OCI-LY7 (cell line): ENCODE results near the gene NPAS2. TPM values are rescaled to one million over a fixed set of nuclear protein-coding genes. Genes with fewer than 3 reads are reported as not detected.

Source experiments
- BruUV-seq: library from RNA; stranded (reverse); fragments of 400-500 nt; replicated peaks from 2 replicates; lab custom pipeline; 2021; lab: Mats Ljungman, UMichigan
- CTCF ChIA-PET: fragments of 300-600 bp; sonication (Branson Sonifier 250); formaldehyde crosslinking; loops from one replicate; lab custom pipeline; 2022; ENCODE audit warnings: antibody characterized with exemption; ENCODE audit not compliant: unreplicated experiment; lab: Charles Lee
- POLR2A ChIA-PET: fragments of 300-600 bp; sonication (Branson Sonifier 250); formaldehyde crosslinking; loops from one replicate; lab custom pipeline; 2022; ENCODE audit warnings: antibody characterized with exemption; lab: Charles Lee
- DNase-seq: peaks from one replicate; pipeline ENCODE4 v3.0.0-alpha.2; 2015; ENCODE audit warnings: low spot score
- H2AFZ ChIP-seq: fragments of 200-600 bp; sonication (generic), shearing (Covaris generic); 2 replicates; pipeline ENCODE4 v1.6.1; 2014; ENCODE audit warnings: mild to moderate bottlenecking, antibody characterized with exemption, low read length, moderate library complexity
- H3K27ac ChIP-seq: fragments of 200-600 bp; sonication (generic); 2 replicates; pipeline ENCODE4 v1.5.1; 2014; ENCODE audit warnings: mixed run types, low read depth, mild to moderate bottlenecking, moderate library complexity, low read length, inconsistent platforms; ENCODE audit not compliant: poor library complexity, severe bottlenecking
- H3K36me3 ChIP-seq: fragments of 200-600 bp; sonication (generic); 2 replicates; pipeline ENCODE4 v1.6.1; 2014; ENCODE audit warnings: mild to moderate bottlenecking, antibody characterized with exemption, low read length, moderate library complexity, mixed read lengths; ENCODE audit not compliant: insufficient read depth
- H3K4me1 ChIP-seq: fragments of 200-600 bp; sonication (generic); 2 replicates; pipeline ENCODE4 v1.5.1; 2014; ENCODE audit warnings: mild to moderate bottlenecking, low read length; ENCODE audit not compliant: insufficient read depth, poor library complexity, severe bottlenecking
- H3K4me2 ChIP-seq: fragments of 200-600 bp; sonication (generic); 2 replicates; pipeline ENCODE4 v1.6.1; 2014; ENCODE audit warnings: mild to moderate bottlenecking, low read length
- H3K4me3 ChIP-seq: fragments of 200-600 bp; sonication (generic); 2 replicates; pipeline ENCODE4 v1.5.1; 2014; ENCODE audit warnings: mild to moderate bottlenecking, low read depth, low read length; ENCODE audit not compliant: poor library complexity, severe bottlenecking
- H3K79me2 ChIP-seq: fragments of 200-600 bp; sonication (generic); 2 replicates; pipeline ENCODE4 v1.6.1; 2016; ENCODE audit warnings: low read depth, mild to moderate bottlenecking, low read length, moderate library complexity, mixed read lengths; ENCODE audit not compliant: insufficient read depth
- H3K9me2 ChIP-seq: fragments of 200-600 bp; sonication (generic); 2 replicates; pipeline ENCODE4 v1.6.1; 2016; ENCODE audit warnings: mild to moderate bottlenecking, low read length, mixed read lengths; ENCODE audit not compliant: insufficient read depth
- H3K9me3 ChIP-seq: fragments of 200-600 bp; sonication (generic); 2 replicates; pipeline ENCODE4 v1.6.1; 2014; ENCODE audit warnings: mild to moderate bottlenecking, mixed run types, low read length, mixed read lengths
- H4K20me1 ChIP-seq: fragments of 200-600 bp; sonication (generic); 2 replicates; pipeline ENCODE4 v1.6.1; 2014; ENCODE audit warnings: mild to moderate bottlenecking, antibody characterized with exemption, low read length, moderate library complexity, mixed read lengths; ENCODE audit not compliant: insufficient read depth
- EZH2phosphoT487 ChIP-seq: fragments of 200-600 bp; sonication (generic); IDR thresholded peaks from 2 replicates; pipeline ENCODE4 v1.6.1; 2018; ENCODE audit warnings: low read depth, borderline replicate concordance, mild to moderate bottlenecking, mixed run types, antibody characterized with exemption, low read length, moderate library complexity, mixed read lengths
- intact Hi-C: fragments of 100-400 bp; cut with micrococcal nuclease; formaldehyde crosslinking; loops from one replicate; pipeline ENCODE4 v1.10.0; 2022; ENCODE audit not compliant: unreplicated experiment
- total RNA-seq, 2 experiments: library from RNA; depleted of rRNA in 1 of 2; stranded (reverse); fragments of >200 nt in 1 of 2; shearing (Covaris generic) in 1 of 2; gene quantifications; 2 replicates each; pipeline ENCODE4 v1.2.3, GENCODE V29; 2014 to 2022
- TF ChIP-seq, protein P1 (sequence below): fragments of 200-600 bp; sonication (generic); conservative IDR thresholded peaks from 2 replicates; pipeline ENCODE4 v1.5.1; 2014; ENCODE audit warnings: mild to moderate bottlenecking, antibody characterized with exemption, low read length, moderate library complexity, mixed read lengths

The NPAS2 gene
- total RNA-seq, 2 experiments from 2014 or later: not detected

DNA sequence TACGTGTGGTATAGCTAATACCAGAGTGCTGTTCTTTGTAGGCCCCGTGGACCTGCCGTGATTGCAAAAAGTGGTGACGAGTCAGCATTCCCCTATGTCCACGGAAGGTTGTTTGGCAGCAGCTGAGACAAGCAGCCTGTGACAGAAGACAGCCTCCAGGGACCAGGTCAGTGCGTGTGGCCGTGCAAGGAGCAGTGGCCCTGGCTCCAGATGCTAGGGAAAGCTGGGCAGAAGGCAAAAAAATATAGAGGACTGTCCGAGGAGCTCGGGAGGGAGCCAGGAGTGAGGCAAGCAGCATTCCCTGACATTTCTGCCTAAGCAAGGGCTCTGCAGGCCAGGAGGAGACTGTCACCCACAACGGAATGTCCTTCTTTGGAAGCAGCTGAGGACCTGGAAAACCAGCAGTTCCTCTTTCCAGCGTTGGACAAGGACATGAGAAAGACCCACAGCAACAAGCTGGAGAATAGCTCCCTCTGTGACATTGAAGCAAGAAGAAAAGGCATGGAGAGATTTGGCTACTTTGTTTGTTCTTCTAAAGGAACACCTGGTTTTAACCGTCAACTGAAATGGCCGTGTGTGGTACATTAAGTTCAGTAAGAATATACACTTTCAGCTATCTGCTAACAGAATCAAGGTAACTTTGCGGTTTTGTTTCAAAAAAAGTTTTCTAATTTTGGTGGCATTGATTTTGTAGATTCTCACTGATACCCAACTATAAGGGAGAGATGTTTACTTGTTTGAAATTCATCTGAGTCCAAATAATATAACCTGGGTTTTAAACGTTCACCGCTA is 58.3 kb downstream of the NPAS2 start:
- CTCF ChIA-PET: no interaction called here
- intact Hi-C loops: no loop called here
- H2AFZ ChIP-seq: no peak overlapping the region

DNA sequence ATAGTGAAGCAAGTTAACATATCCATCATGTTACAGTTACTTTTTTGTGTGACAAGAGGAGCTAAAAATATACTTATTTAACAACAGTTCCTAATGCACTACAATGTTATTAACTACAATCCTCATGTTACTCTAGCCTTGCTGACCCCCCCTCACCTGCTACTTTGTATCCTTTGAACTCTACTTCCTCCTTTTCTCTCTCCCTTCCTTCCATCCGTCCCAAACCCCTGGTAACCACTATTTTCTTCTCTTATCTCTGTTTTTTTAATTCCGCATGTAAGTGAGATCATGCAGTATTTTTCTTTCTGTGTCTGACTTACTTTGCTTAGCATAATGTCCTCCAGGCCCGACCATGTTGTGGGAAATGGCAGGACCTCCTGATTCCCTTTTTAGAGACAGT is 59.4 kb downstream of the NPAS2 start:
- intact Hi-C loops: no loop called here
- H3K27ac ChIP-seq: no peak overlapping the region
- H3K9me3 ChIP-seq: no peaks in the 10 kb centered on the region
- H3K79me2 ChIP-seq: no peaks in the 10 kb centered on the region
- H3K4me3 ChIP-seq: no peak overlapping the region
- ChIA-PET POLR2A (interaction anchor here (0.6 kb wide), 2 partner anchors 159 to 310 kb away, joined by 3 read pairs; no protein-coding TSS in a partner anchor), CTCF (no interaction called here)
- no peaks in the 10 kb centered on the region for H3K4me1 ChIP-seq
- no peak overlapping the region for H3K4me2 ChIP-seq
- DNase-seq: no peak
- no peaks in the 10 kb centered on the region for H3K9me2 ChIP-seq
- H2AFZ ChIP-seq: no peak overlapping the region
- no peaks in the 10 kb centered on the region for H4K20me1 ChIP-seq
- H3K36me3 ChIP-seq: no peaks in the 10 kb centered on the region
- no TSS peak for BruUV-seq
- TF ChIP-seq, protein P1, sequence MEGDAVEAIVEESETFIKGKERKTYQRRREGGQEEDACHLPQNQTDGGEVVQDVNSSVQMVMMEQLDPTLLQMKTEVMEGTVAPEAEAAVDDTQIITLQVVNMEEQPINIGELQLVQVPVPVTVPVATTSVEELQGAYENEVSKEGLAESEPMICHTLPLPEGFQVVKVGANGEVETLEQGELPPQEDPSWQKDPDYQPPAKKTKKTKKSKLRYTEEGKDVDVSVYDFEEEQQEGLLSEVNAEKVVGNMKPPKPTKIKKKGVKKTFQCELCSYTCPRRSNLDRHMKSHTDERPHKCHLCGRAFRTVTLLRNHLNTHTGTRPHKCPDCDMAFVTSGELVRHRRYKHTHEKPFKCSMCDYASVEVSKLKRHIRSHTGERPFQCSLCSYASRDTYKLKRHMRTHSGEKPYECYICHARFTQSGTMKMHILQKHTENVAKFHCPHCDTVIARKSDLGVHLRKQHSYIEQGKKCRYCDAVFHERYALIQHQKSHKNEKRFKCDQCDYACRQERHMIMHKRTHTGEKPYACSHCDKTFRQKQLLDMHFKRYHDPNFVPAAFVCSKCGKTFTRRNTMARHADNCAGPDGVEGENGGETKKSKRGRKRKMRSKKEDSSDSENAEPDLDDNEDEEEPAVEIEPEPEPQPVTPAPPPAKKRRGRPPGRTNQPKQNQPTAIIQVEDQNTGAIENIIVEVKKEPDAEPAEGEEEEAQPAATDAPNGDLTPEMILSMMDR: no peak

More for the DNA sequence above, 58.3 kb downstream of the NPAS2 start:
- DNase-seq: no peak
- TF ChIP-seq, protein P1: no peak
- TF ChIP-seq EZH2phosphoT487: no peak
- Histone ChIP-seq H3K9me3 (no peaks in the 10 kb centered on the region), H3K4me1 (no peaks in the 10 kb centered on the region), H3K79me2 (no peaks in the 10 kb centered on the region), H3K4me2 (no peak overlapping the region; the same call in 1 of the 2 replicates), H3K9me2 (no peaks in the 10 kb centered on the region), H3K27ac (no peak overlapping the region), H4K20me1 (no peaks in the 10 kb centered on the region), H3K36me3 (no peaks in the 10 kb centered on the region), H3K4me3 (no peak overlapping the region)
- POLR2A ChIA-PET: interaction anchor here (1.3 kb wide), 1 partner anchor 32 kb away, joined by 3 read pairs; no protein-coding TSS in a partner anchor
- BruUV-seq: no TSS peak

DNA sequence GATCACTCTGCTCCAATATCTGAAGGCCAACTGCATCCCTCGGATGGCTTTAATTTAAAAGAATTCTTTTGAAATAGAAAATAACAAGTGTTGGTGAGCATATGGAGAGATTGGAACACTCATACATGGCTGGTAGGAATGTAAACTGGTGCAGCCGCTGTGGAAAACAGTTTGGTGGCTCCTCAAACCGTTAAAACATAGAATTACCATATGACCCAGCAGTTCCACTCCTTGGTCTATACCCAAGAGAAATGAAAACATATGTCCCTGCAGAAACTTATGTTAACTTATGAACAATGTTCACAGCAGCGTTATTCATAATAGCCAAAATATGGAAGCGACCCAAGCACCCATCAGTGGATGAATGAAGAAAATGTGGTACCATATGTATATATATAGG is 60.1 kb downstream of the NPAS2 start:
- DNase-seq: no peak
- no peak overlapping the region for H3K27ac ChIP-seq
- ChIA-PET CTCF (no interaction called here), POLR2A (no interaction called here)
- intact Hi-C loops: no loop called here
- no peaks in the 10 kb centered on the region for H3K9me3 ChIP-seq
- BruUV-seq: no TSS peak
- no peak overlapping the region for H2AFZ ChIP-seq
- no peaks in the 10 kb centered on the region for H3K9me2 ChIP-seq
- no peak overlapping the region for H3K4me3 ChIP-seq
- H3K4me2 ChIP-seq: no peak overlapping the region
- H3K79me2 ChIP-seq: no peaks in the 10 kb centered on the region
- H3K36me3 ChIP-seq: no peaks in the 10 kb centered on the region
- TF ChIP-seq, protein P1: no peak
- TF ChIP-seq EZH2phosphoT487: no peak
- no peaks in the 10 kb centered on the region for H4K20me1 ChIP-seq
- H3K4me1 ChIP-seq: no peaks in the 10 kb centered on the region
